A549 (cell line): Measurements from ENCODE around the gene CFAP119. TPM values are rescaled to one million over a fixed set of nuclear protein-coding genes. Genes with fewer than 3 reads are reported as not detected.

ENCODE experiments used
- ATAC-seq, 2 experiments: fragments of 200-7000 bp in 1 of 2; fragments of >200 bp in 1 of 2; cut with Nextera tagmentation in 1 of 2; cut with Tn5 transposase in 1 of 2; 3 replicates each; pipeline versions ENCODE4 v1.8.0 to v1.9.1; 2018 to 2020; ENCODE audit warnings: mild to moderate bottlenecking in 1 of 2, moderate library complexity in 1 of 2
- CTCF ChIA-PET: fragments of 300-600 bp; sonication (Branson Sonifier 250); formaldehyde crosslinking; extraction: SDS; loops from one replicate; lab custom pipeline; 2021; ENCODE audit warnings: antibody characterized with exemption, inconsistent platforms; lab: Yijun Ruan, JAX
- POLR2A ChIA-PET: fragments of 350-600 bp; formaldehyde crosslinking; extraction: SDS; loops from one replicate; lab custom pipeline; 2021; ENCODE audit warnings: antibody characterized with exemption, inconsistent platforms; lab: Yijun Ruan, JAX
- DNase-seq, 2 experiments: peaks; one replicate each; pipeline versions ENCODE4 v3.0.0 to v3.0.0-alpha.2; 2011 to 2016; ENCODE audit warnings: low read depth in 1 of 2, low spot score in 1 of 2
- FAIRE-seq: peaks from 2 replicates; lab custom pipeline; 2011; peaks lifted over from hg19 to GRCh38; lab: Jason Lieb, UNC
- H3K27ac ChIP-seq, 2 experiments: fragments of >200 bp; sonication (Bioruptor Twin); formaldehyde crosslinking; 3 replicates each; pipeline ENCODE4 v1.5.1; 2016 to 2017
- H3K4me1 ChIP-seq: fragments of >200 bp; sonication (Bioruptor Twin); formaldehyde crosslinking; 3 replicates; pipeline ENCODE4 v1.6.1; 2016
- H3K4me2 ChIP-seq: fragments of >200 bp; sonication (Bioruptor Twin); formaldehyde crosslinking; 3 replicates; pipeline ENCODE4 v1.6.1; 2016
- H3K4me3 ChIP-seq: fragments of >200 bp; sonication (Bioruptor Twin); formaldehyde crosslinking; 3 replicates; pipeline ENCODE4 v1.5.1; 2016
- H3K9me3 ChIP-seq: fragments of >200 bp; sonication (Bioruptor Twin); formaldehyde crosslinking; 3 replicates; pipeline ENCODE4 v1.6.1; 2016
- ATOH8 ChIP-seq: fragments of 250-450 bp; sonication (Bioruptor Pico); IDR thresholded peaks from 2 replicates; pipeline ENCODE4 v1.5.0; 2020; ENCODE audit warnings: low read depth, mild to moderate bottlenecking, moderate library complexity
- BCL3 ChIP-seq: fragments of >200 bp; sonication (Bioruptor Twin); formaldehyde crosslinking; IDR thresholded peaks from 3 replicates; pipeline ENCODE4 v1.6.1; 2016
- CHD2 ChIP-seq: fragments of 150-350 bp; IDR thresholded peaks from 2 replicates; pipeline ENCODE4 v1.6.1; 2014; ENCODE audit warnings: low read length; ENCODE audit not compliant: partially characterized antibody
- ELK1 ChIP-seq: fragments of 150-350 bp; IDR thresholded peaks from 2 replicates; pipeline ENCODE4 v1.6.1; 2014; ENCODE audit warnings: low read depth, mild to moderate bottlenecking, low read length
- FOSB ChIP-seq: fragments of 250-450 bp; sonication (Bioruptor Pico); IDR thresholded peaks from 2 replicates; pipeline ENCODE4 v1.5.0; 2020; ENCODE audit warnings: mild to moderate bottlenecking, moderate library complexity
- HDAC2 ChIP-seq: fragments of 200-600 bp; sonication (generic); IDR thresholded peaks from 2 replicates; pipeline ENCODE4 v1.6.1; 2016
- HEYL ChIP-seq: fragments of 250-450 bp; sonication (Bioruptor Pico); IDR thresholded peaks from 2 replicates; pipeline ENCODE4 v1.8.0; 2021; ENCODE audit warnings: mild to moderate bottlenecking, moderate library complexity
- HMGXB4 ChIP-seq: fragments of 250-450 bp; sonication (Bioruptor Pico); IDR thresholded peaks from 2 replicates; pipeline ENCODE4 v1.5.0; 2021; ENCODE audit warnings: mild to moderate bottlenecking, moderate library complexity, borderline replicate concordance
- HOXA7 ChIP-seq: fragments of 250-450 bp; sonication (Bioruptor Pico); IDR thresholded peaks from 2 replicates; pipeline ENCODE4 v1.5.0; 2020; ENCODE audit warnings: mild to moderate bottlenecking, moderate library complexity
- HOXB5 ChIP-seq: fragments of 250-450 bp; sonication (Bioruptor Pico); IDR thresholded peaks from 2 replicates; pipeline ENCODE4 v1.5.0; 2020; ENCODE audit warnings: mild to moderate bottlenecking, moderate library complexity
- JUN ChIP-seq, 2 experiments: fragments of >200 bp; sonication (Bioruptor Twin); formaldehyde crosslinking; IDR thresholded peaks; 2 replicates in 1 of 2; 3 replicates in 1 of 2; pipeline ENCODE4 v1.6.1; 2016 to 2017
- JUNB ChIP-seq: fragments of >200 bp; sonication (Bioruptor Twin); formaldehyde crosslinking; IDR thresholded peaks from 2 replicates; pipeline ENCODE4 v1.6.1; 2016
- MAX ChIP-seq: IDR thresholded peaks from 2 replicates; pipeline ENCODE4 v1.6.1; 2012
- NFE2L2 ChIP-seq: fragments of 150-350 bp; conservative IDR thresholded peaks from 2 replicates; pipeline ENCODE4 v1.6.1; 2014; ENCODE audit warnings: low read length
- PHF8 ChIP-seq: fragments of 200-600 bp; sonication (generic); IDR thresholded peaks from 2 replicates; pipeline ENCODE4 v1.6.1; 2016; ENCODE audit warnings: low read depth, mild to moderate bottlenecking, antibody characterized with exemption, moderate library complexity, borderline replicate concordance
- POLR2A ChIP-seq: IDR thresholded peaks from 2 replicates; pipeline ENCODE4 v1.6.1; 2012; ENCODE audit warnings: mild to moderate bottlenecking, low read length
- RAD21 ChIP-seq, 2 experiments: fragments of >200 bp in 1 of 2; sonication (Bioruptor Twin) in 1 of 2; formaldehyde crosslinking in 1 of 2; IDR thresholded peaks in 1 of 2; conservative IDR thresholded peaks in 1 of 2; 2 replicates in 1 of 2; 3 replicates in 1 of 2; pipeline ENCODE4 v1.6.1; 2012 to 2018; ENCODE audit warnings: inconsistent platforms in 1 of 2
- RCOR1 ChIP-seq: fragments of 150-350 bp; IDR thresholded peaks from 2 replicates; pipeline ENCODE4 v1.6.1; 2014; ENCODE audit warnings: antibody characterized with exemption, low read length, low read depth
- RFX5 ChIP-seq: fragments of 450-650 bp; IDR thresholded peaks from 2 replicates; pipeline ENCODE4 v1.7.1; 2014; ENCODE audit warnings: antibody characterized with exemption, mild to moderate bottlenecking, moderate library complexity
- RNF2 ChIP-seq: fragments of 200-600 bp; sonication (generic); IDR thresholded peaks from 2 replicates; pipeline ENCODE4 v1.6.1; 2016; ENCODE audit warnings: low read depth, mild to moderate bottlenecking, antibody characterized with exemption, moderate library complexity, borderline replicate concordance
- SMC3 ChIP-seq: fragments of >200 bp; sonication (Bioruptor Twin); formaldehyde crosslinking; IDR thresholded peaks from 3 replicates; pipeline ENCODE4 v1.6.1; 2018; ENCODE audit warnings: inconsistent platforms
- ZC3H11A ChIP-seq: fragments of 450-650 bp; IDR thresholded peaks from 2 replicates; pipeline ENCODE4 v1.6.1; 2014; ENCODE audit warnings: antibody characterized with exemption, mild to moderate bottlenecking
- ZFP36 ChIP-seq: fragments of 450-650 bp; IDR thresholded peaks from 2 replicates; pipeline ENCODE4 v1.6.1; 2014; ENCODE audit warnings: borderline replicate concordance; ENCODE audit not compliant: partially characterized antibody
- ZSCAN20 ChIP-seq: fragments of 250-450 bp; sonication (Bioruptor Pico); IDR thresholded peaks from 2 replicates; pipeline ENCODE4 v1.8.0; 2022; ENCODE audit warnings: mild to moderate bottlenecking, moderate library complexity
- WGBS: methylation state at CpG from one replicate; pipeline ENCODE4 v1.1.6; 2017; ENCODE audit errors: missing lambda C conversion rate; 5-methylcytosine and 5-hydroxymethylcytosine counted together
- polyA plus RNA-seq, 4 experiments: library from polyadenylated mRNA; depleted of rRNA in 3 of 4; stranded (reverse); fragments of >200 nt; fragmentation: RNase III in 1 of 4; extraction: RNeasy Plus Mini Kit Qiagen cat#74134 plus additional on column Dnase treatment in 1 of 4; gene quantifications; 2 replicates in 3 of 4; 3 replicates in 1 of 4; pipeline ENCODE4 v1.2.3, GENCODE V29; 2011 to 2017

Gene CFAP119
- polyA plus RNA-seq, 2 of the 4 experiments (the other 2 are of a cell fraction): 4.5 to 9.5 TPM

GRCh38 chr16:30783280-30784109 is 21.6 kb upstream of the CFAP119 start:
- Histone ChIP-seq H3K4me3 (no peak overlapping the region), H3K9me3 (no peaks in the 10 kb centered on the region), H3K27ac (no peak overlapping the region), H3K4me2 (no peak overlapping the region), H3K4me1 (peaks cover 17% of the 10 kb centered on the region)
- ATAC-seq: no peak
- no peak for DNase-seq
- TF ChIP-seq ZFP36: no peak
- TF ChIP-seq FOSB (CRISPR knock-in tag): no peak
- no peak for TF ChIP-seq PHF8
- TF ChIP-seq CHD2: no peak
- no peak for TF ChIP-seq RAD21 (conservative IDR thresholded peaks at IDR 0.05 in 1 of 2, IDR thresholded peaks at IDR 0.05 in 1 of 2)
- no peak for TF ChIP-seq RNF2
- no peak for TF ChIP-seq HOXB5
- no peak for TF ChIP-seq ZSCAN20 (CRISPR knock-in tag)
- 97% methylated on average over 40 of the region's 57 CpGs for WGBS
- ChIA-PET CTCF (interaction anchor here (0.5 to 4.8 kb wide), 7 partner anchors 9 to 170 kb away, joined by 3 to 34 read pairs (median 4); no protein-coding TSS in a partner anchor), POLR2A (interaction anchor here (0.6 to 2.5 kb wide), 3 partner anchors 8 to 39 kb away, joined by 3 to 10 read pairs (median 5); no protein-coding TSS in a partner anchor)
- no peak for FAIRE-seq

GRCh38 chr16:30782486-30783279 is 20.8 kb upstream of the CFAP119 start:
- POLR2A ChIA-PET: interaction anchor here (0.6 to 2.5 kb wide), 3 partner anchors 8 to 40 kb away, joined by 3 to 10 read pairs (median 5); no protein-coding TSS in a partner anchor
- Histone ChIP-seq H3K4me1 (peaks cover 13% of the 10 kb centered on the region), H3K4me3 (no peak overlapping the region), H3K27ac (no peak overlapping the region), H3K9me3 (no peaks in the 10 kb centered on the region), H3K4me2 (no peak overlapping the region)
- 95% methylated on average over 56 of the region's 63 CpGs for WGBS
- CTCF ChIA-PET: interaction anchor here (0.5 to 4.8 kb wide), 10 partner anchors 10 to 360 kb away, joined by 3 to 34 read pairs (median 3); no protein-coding TSS in a partner anchor
- DNase-seq (no peak), FAIRE-seq (no peak), ATAC-seq (no peak)
- TF ChIP-seq MAX: no peak
- no peak for TF ChIP-seq ELK1
- no peak for TF ChIP-seq HOXA7 (CRISPR knock-in tag)
- TF ChIP-seq POLR2A: no peak
- TF ChIP-seq JUN (IDR thresholded peaks at IDR 0.05): peak in 1 of 2 experiments; percentile 6; a peak in 1 of 5 replicates

- CTCF ChIA-PET: interaction anchor here (0.5 to 1.5 kb wide), 3 partner anchors 25 to 136 kb away, joined by 3 to 6 read pairs (median 5); no protein-coding TSS in a partner anchor
- Histone ChIP-seq H3K9me3 (no peaks in the 10 kb centered on the region), H3K4me3 (no peak overlapping the region), H3K4me2 (no peak overlapping the region), H3K27ac (no peak overlapping the region), H3K4me1 (peaks cover 15% of the 10 kb centered on the region)
- POLR2A ChIA-PET: interaction anchor here (1.1 kb wide), 1 partner anchor 25 kb away, joined by 3 read pairs; no protein-coding TSS in a partner anchor
- DNase-seq (no peak), FAIRE-seq (no peak), ATAC-seq (no peak)
- TF ChIP-seq RCOR1 (no peak), JUN (IDR thresholded peaks at IDR 0.05) (no peak), NFE2L2 (no peak), RAD21 (conservative IDR thresholded peaks at IDR 0.05 in 1 of 2, IDR thresholded peaks at IDR 0.05 in 1 of 2) (no peak), ATOH8 (no peak), JUNB (no peak), HEYL (CRISPR knock-in tag) (no peak), CHD2 (no peak), POLR2A (no peak), ZSCAN20 (CRISPR knock-in tag) (no peak), HDAC2 (no peak), HMGXB4 (CRISPR knock-in tag) (no peak), BCL3 (no peak), RFX5 (no peak), SMC3 (no peak), ZC3H11A (no peak)
- WGBS: 85% methylated on average over 4 of the region's 4 CpGs
Observed at GRCh38 chr16:30780549-30780948, 18.7 kb upstream of the CFAP119 start.
